ENCODE data around the gene IGF2BP3.

DNA sequence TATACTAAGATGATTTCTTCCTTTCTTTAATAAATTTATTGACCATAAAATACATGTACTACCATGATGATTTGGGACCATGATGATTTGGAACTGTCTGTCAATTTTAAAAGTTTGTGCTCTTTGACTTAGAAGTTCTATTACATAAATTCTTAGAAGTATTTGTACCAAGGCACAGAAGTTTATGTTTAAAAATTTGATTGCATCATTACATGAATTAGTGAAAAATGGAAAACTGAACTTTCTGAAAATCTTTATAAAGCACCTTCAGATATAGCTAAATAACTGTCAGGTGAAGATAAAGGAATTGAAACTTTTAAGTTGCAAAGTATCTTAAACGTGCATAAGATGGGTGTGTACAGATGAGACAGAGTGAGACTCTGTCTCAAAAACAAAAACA, 139.2 kb downstream of the IGF2BP3 start:
- no peak for TF ChIP-seq POLR2A (IDR thresholded peaks at IDR 0.05)
- TF ChIP-seq, protein P1, sequence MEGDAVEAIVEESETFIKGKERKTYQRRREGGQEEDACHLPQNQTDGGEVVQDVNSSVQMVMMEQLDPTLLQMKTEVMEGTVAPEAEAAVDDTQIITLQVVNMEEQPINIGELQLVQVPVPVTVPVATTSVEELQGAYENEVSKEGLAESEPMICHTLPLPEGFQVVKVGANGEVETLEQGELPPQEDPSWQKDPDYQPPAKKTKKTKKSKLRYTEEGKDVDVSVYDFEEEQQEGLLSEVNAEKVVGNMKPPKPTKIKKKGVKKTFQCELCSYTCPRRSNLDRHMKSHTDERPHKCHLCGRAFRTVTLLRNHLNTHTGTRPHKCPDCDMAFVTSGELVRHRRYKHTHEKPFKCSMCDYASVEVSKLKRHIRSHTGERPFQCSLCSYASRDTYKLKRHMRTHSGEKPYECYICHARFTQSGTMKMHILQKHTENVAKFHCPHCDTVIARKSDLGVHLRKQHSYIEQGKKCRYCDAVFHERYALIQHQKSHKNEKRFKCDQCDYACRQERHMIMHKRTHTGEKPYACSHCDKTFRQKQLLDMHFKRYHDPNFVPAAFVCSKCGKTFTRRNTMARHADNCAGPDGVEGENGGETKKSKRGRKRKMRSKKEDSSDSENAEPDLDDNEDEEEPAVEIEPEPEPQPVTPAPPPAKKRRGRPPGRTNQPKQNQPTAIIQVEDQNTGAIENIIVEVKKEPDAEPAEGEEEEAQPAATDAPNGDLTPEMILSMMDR (IDR thresholded peaks at IDR 0.05): no peak
